ENCODE measurements around the gene SMARCA2.

Gene SMARCA2

DNA sequence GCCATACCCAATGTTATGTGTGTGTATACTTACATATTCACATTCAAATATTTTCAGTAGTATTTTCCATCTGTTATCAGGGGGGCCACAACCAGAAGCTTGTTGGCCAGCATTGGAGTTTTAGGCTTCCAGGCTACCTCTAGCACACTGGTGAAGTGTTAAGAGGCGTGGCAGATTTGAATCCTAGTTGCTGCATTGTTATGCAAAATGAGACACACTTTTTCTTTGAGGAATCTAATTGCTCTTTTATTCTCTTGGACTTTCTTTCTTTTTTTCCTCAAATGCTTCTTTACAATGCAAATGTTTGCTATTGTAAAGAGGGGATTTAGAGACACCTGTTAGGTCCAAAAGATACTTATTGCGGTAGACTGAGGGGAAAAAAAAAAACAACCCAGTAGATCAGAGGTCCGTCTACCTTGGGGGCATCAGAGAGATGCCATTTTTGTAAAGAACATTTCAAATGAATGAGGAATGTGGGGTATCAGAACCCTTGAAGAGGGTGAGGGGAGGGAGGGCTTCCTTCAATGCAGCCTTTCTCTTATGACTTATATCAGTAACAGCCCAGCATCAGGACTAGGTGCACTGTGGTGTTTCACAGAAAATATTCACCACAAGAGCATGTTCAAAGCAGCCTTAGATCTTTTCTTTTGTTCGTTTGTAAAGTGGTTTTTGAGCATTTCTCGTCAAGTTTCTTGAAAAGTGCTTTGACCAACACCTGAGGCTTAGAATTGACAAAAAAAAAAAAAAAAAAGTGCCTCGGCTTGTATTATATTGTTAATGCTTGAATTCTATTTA is 3.8 kb downstream of the SMARCA2 start:
- no peak for DNase-seq (ENCODE audit: low read depth)
- H3K4me3 ChIP-seq (ENCODE audit: low read depth, low read length), result peak overlapping the region; percentile 90
- TF ChIP-seq, protein P1, sequence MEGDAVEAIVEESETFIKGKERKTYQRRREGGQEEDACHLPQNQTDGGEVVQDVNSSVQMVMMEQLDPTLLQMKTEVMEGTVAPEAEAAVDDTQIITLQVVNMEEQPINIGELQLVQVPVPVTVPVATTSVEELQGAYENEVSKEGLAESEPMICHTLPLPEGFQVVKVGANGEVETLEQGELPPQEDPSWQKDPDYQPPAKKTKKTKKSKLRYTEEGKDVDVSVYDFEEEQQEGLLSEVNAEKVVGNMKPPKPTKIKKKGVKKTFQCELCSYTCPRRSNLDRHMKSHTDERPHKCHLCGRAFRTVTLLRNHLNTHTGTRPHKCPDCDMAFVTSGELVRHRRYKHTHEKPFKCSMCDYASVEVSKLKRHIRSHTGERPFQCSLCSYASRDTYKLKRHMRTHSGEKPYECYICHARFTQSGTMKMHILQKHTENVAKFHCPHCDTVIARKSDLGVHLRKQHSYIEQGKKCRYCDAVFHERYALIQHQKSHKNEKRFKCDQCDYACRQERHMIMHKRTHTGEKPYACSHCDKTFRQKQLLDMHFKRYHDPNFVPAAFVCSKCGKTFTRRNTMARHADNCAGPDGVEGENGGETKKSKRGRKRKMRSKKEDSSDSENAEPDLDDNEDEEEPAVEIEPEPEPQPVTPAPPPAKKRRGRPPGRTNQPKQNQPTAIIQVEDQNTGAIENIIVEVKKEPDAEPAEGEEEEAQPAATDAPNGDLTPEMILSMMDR (conservative IDR thresholded peaks at IDR 0.05; ENCODE audit: low read depth, low read length), result no peak

GRCh38 chr9:2019723-2020122 is 4.6 kb downstream of the SMARCA2 start:
- no peak overlapping the region for H3K4me3 ChIP-seq (ENCODE audit: low read depth, low read length)
- no peak for DNase-seq (ENCODE audit: low read depth)
- TF ChIP-seq, protein P1 (conservative IDR thresholded peaks at IDR 0.05; ENCODE audit: low read depth, low read length), result no peak

DNA sequence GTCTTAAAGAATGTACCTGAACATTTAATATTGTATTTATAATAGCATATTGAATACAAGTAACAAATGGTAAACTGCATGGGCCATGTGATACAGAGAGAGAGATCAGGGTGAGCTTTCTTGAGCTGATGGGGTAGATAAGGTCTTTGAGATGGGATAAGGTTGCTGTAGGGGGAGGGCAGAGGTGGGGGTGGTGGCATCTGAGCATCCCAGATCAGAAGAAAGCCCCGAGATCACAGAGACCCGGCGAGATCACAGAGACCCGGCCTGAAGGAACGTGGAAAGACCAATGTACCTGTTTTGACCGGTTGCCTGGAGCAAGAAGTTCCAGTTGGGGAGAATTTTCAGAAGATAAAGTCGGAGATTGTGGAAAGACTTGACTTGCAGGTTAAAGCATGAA is 6.6 kb downstream of the SMARCA2 start:
- TF ChIP-seq, protein P1 (conservative IDR thresholded peaks at IDR 0.05; ENCODE audit: low read depth, low read length), result no peak
- no peak overlapping the region for H3K4me3 ChIP-seq (ENCODE audit: low read depth, low read length)
- DNase-seq (ENCODE audit: low read depth), result no peak

GRCh38 chr9:2022560-2022959 is 7.4 kb downstream of the SMARCA2 start:
- DNase-seq (ENCODE audit: low read depth), result no peak
- no peak overlapping the region for H3K4me3 ChIP-seq (ENCODE audit: low read depth, low read length)
- TF ChIP-seq, protein P1 (conservative IDR thresholded peaks at IDR 0.05; ENCODE audit: low read depth, low read length), result no peak

DNA sequence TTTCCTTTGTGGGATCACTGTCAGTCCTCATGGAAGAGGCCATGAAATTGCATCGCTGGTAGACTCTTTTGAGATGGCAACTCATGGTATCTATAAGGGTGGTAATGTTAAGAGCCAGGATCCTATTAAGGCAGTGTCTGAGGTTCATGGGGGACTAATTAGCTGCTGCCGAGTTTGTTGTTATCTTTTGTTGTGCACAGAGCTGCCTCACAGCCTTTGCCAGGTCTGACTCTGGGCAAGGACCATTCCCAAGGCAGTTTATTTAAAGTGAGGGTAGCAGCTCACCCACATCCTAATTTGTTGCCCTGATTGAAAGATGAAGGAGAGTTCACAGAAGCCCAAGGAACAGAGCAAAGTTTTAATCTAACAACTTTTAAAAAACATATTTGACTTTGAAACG is 7.9 kb downstream of the SMARCA2 start:
- TF ChIP-seq, protein P1 (conservative IDR thresholded peaks at IDR 0.05; ENCODE audit: low read depth, low read length), result no peak
- no peak for DNase-seq (ENCODE audit: low read depth)
- no peak overlapping the region for H3K4me3 ChIP-seq (ENCODE audit: low read depth, low read length)

GRCh38 chr9:2023532-2023931 is 8.4 kb downstream of the SMARCA2 start:
- TF ChIP-seq, protein P1 (conservative IDR thresholded peaks at IDR 0.05; ENCODE audit: low read depth, low read length), result no peak
- H3K4me3 ChIP-seq (ENCODE audit: low read depth, low read length), result no peak overlapping the region

More at GRCh38 chr9:2023532-2023931, 8.4 kb downstream of the SMARCA2 start:
- DNase-seq (ENCODE audit: low read depth), result no peak
